Keratinocyte (primary cell): Measurements from ENCODE around the gene MALAT1.

Source experiments
- CTCF ChIP-seq, 3 experiments: IDR thresholded peaks in 1 of 3; conservative IDR thresholded peaks in 1 of 3; optimal IDR thresholded peaks in 1 of 3; 2 replicates in 2 of 3; 3 replicates in 1 of 3; pipeline versions ENCODE3 to v1.5.1; 2011; ENCODE audit warnings: low read length in 3 of 3, mild to moderate bottlenecking in 3 of 3, moderate library complexity in 2 of 3, control low read depth in 1 of 3, inconsistent platforms in 1 of 3; ENCODE audit not compliant: insufficient read depth in 2 of 3; ENCODE audit errors: extremely low read depth in 1 of 3
- EZH2 ChIP-seq: IDR thresholded peaks from one replicate; pipeline ENCODE4 v1.6.1; 2012; ENCODE audit warnings: inconsistent platforms, mild to moderate bottlenecking, low read length, moderate library complexity

GRCh38 chr11:65500387-65501185 is 1.7 kb downstream of the MALAT1 start:
- TF ChIP-seq CTCF (optimal IDR thresholded peaks at IDR 0.05 in 1 of 3, IDR thresholded peaks at IDR 0.05 in 1 of 3, conservative IDR thresholded peaks at IDR 0.05 in 1 of 3; ENCODE audit: extremely low read depth in 1 of 3, insufficient read depth in 2 of 3, low read length in 3 of 3), result no peak
- TF ChIP-seq EZH2, result no peak
